Midbrain (tissue), 1 donor: Measurements from ENCODE around the gene GJC2.
"Not testable (repeated sequence)": the region's sequence is repeated elsewhere in the genome, so short reads cannot be mapped to it uniquely, and the experiment has no call there.

ENCODE experiments used
- DNase-seq: peaks from one replicate; lab custom pipeline; 2025; lab: John Stamatoyannopoulos, UW

Gene GJC2

DNA sequence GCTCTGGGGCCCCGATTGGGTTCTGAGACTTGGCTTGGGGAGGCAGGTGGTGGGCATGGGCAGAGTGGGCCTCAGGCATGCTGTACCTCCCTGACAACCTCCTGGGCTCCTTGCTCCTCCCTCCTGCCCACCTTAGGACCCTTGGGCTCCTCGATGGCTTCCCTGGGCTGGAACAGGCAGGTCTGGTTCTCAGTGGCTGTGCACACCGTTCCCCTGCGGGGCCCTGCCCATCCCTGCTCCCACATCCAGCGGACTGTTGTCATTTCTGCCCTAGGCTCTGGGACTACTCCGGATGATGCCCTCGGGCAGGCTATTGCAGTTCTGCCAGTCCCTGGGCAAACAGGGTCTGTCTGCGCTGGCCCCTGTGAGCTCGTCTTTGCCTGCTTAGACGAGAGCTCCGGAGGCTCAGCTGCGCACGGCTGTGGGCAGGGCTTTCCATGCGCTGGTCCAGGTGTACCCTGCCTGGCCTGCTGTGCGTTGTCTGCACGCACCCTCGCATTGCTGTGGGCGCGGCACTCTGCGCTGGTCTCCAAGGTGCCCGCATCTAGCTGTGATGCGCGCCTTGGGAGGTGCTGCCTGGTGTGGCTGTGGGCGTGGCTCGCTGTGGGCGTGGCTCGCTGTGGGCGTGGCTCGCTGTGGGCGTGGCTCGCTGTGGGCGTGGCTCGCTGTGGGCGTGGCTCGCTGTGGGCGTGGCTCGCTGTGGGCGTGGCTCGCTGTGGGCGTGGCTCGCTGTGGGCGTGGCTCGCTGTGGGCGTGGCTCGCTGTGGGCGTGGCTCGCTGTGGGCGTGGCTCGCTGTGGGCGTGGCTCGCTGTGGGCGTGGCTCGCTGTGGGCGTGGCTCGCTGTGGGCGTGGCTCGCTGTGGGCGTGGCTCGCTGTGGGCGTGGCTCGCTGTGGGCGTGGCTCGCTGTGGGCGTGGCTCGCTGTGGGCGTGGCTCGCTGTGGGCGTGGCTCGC is 24.1 kb downstream of the GJC2 start:
- DNase-seq = not testable (repeated sequence)

DNA sequence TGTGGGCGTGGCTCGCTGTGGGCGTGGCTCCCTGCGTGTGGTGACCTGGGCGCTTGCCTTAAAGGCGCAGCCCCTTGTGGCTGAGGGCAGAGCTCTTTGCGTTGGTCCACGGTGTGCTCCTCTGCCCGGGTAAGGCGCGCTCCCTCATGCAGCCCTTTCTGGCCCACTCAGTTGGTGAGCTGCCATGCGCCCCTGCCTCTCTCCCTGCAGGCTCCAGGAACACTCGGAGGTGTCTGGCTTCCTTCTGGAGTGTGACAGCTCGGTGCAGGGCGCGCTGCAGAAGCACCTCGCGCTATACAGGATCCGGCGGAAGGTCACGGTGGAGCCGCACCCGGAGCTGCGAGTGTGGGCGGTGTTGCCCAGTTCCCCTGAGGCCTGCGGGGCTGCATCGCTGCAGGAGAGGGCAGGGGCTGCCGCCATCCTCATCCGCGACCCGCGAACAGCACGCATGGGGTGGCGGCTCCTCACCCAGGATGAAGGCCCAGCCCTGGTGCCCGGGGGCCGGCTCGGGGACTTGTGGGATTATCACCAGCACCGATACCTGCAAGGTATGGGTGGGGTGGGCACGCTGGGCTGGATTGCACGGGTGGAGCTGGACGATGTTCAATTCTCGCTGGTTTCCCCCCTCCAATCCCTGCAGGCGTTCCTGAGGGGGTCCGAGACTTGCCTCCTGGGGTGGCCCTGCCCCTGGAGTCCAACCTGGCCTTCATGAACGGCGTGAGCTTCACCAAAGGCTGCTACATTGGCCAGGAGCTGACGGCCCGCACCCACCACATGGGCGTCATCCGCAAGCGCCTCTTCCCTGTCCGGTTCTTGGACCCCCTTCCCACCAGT is 25.0 kb downstream of the GJC2 start:
- no peak for DNase-seq

DNA sequence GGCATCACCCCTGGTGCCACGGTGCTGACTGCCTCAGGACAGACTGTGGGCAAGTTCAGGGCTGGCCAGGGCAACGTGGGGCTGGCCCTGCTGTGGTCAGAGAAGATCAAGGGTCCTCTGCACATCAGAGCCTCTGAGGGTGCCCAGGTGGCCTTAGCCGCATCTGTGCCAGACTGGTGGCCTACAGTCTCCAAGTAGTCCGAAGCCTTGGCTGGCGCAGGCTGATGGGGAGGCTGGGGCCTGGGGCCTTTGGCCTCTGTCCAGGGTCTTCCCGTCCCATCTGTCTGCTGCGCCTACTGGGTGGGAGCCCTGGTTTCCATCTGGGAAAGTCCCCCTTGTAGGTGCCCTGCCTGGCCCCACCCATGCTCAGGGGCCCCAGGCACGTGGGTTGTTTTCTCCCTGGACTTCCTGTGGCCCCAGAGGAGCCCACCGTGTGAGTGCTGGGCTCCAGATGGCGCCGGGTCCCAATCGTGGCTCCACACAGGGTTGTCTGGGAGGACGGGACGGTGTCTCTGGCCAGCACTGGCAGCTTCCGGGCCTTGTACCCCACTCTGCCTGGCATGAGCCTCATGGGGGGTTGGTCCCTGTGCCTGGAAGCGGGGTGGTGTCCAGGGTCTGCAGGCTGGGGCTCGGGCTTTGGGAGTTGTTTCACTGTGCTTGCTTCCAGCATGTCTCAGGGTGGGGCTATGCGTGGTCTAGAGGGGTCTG is 25.7 kb downstream of the GJC2 start:
- no peak for DNase-seq

DNA sequence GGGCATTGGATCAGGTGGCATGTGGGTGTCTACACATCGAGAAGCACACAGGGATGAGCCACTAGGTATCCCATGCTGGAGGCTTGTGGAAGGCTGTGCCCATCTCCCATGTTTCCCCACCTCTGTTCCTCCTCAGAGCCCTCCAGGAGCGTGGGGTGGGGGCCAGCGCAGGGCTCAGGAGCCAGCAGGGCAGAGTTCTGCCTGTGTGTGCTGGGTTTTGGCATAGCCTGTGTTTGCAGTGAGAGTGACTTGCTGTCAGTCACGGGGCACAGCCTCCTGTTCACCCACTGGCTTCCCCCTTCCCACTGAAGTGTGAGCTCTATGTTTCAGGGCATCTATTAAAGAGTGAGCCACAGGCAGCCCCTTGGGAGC is 26.3 kb downstream of the GJC2 start:
- DNase-seq = no peak

DNA sequence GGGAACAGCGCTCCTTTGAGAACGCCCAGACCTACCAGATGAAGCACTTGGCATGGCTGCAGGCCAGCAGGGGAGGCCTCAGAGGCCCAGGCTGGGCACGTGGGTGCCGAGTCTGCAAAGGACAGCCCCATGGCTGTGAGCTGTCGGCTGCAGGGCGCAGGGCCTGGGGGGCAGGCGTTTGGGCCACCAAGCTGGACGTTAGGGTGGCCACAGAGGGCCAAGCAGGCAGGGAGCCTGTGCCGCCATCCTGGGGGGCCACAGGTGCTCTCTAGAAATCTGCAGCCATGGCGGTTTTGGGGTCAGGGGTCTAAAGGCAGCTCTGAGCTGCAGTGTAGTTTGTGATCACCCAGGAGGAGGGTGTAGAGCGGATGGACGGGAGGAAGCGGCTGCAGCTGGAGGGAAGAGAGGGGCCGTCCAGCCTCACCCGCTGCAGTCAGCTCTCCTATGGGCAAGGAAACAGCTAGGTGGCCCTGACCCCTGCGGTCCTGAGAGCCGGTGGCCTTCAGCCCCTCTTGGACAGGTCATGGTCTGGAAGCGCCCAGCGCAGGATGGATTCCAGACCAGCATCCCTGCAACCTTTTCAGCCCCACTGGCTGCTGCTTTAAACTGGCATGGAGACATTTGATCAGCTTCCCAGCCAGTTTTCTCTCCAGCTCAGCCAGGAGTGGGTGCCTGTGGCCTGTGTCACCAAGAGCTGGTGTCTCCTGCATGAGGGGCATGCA is 26.9 kb downstream of the GJC2 start:
- DNase-seq = no peak

DNA sequence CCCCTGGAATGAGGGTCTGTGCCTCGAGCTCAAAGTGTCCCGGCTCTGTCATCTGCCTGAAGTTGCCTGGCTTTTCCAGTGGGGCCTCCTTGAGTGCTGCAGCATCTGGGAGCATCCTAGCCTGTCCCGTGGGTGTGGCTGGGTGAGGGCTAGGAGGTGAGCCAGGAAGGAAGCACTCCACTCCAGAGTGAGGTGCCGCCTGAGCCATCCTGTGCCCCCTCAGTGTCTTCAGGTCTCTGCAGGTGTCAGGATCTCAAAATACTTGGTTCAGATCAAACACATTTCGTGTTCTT is 27.4 kb downstream of the GJC2 start:
- no peak for DNase-seq

DNA sequence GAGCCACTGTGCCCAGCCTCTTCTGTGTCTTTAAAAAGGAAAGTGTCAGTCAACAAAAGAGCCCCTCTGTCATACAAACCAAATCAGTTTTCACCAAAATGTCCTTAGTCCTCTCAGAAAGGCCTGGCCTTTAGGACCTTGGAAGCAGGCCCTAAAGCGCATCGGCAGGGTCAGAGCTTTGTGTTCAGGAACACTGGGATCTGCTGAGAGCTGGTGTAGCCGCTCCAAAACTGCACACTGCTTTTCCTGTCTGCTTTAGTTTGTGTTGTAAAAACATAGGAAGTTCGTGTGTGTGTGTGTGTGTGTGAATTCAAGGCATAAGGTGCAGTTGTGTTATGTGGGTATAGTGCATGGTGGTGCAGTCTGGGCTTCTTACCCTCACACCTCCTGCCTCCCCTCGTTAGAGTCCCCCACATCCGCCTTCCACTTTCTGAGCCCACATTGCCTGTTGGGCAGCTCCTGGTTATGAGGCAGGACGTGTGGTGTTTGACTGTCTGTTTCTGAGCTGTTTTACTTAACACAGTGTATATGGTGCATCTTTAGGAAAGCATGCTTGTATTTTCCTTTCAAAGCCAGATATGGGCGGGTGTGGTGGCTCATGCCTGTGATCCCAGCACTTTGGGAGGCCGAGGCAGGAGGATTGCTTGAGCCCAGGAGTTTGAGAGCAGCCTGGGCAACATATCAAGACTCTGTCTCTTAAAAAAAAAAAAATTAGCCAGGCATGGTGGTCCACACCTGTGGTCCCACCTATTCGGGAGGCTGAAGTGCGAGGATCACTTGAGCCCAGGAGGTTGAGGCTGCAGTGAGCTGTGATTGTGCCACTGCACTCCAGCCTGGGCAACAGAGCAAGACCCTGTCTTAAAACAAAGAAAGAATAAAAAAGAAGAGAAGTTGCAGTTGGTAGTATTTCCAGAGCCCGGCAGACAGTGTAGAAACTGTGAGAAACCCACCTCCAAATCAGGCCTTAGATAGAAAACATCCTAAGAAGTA is 28.3 kb downstream of the GJC2 start:
- DNase-seq = no peak

DNA sequence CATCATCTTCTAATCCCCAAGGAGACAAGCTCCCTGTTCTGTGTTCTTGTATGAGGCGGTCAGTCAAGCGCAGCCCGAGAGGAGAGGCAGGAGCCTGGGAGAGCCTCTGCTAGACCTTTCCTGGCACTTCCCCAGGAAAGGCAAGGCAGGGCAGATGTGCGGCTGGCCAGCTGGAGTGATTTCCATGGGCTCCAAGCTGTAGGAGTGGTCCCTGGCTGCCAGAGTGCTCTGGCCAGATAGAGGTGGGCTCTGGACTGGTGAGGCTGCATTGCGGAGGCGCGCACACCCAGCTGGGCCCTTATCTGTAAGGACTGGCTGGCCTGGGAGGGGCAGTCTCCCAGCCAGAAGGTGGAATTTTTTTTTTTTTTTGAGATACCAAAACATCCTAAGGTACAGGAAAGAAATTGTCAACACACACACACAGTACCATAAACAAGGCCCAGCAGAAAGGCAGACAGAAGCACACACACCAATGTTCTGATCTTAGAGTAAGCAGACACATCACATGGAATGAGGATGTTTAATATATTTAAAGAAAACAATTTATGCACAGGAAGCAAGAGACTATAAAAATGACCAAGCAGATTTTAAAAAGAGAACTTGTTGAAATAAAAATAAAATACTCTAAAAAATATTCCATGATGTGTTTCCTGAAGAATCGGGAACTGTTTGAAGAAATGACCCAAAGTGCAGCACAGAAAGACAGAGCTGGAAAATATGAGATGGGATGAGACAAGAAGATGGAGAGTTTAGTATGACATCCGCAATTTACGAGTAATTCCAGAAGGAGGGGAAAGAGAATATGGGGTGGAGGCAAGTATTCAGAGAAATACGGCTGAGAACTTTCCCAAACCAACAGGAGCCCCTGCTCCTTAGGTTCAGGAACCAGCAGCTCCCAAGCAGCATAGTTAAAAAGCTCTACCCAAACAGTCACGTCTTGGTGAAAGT is 29.3 kb downstream of the GJC2 start:
- DNase-seq = no peak

DNA sequence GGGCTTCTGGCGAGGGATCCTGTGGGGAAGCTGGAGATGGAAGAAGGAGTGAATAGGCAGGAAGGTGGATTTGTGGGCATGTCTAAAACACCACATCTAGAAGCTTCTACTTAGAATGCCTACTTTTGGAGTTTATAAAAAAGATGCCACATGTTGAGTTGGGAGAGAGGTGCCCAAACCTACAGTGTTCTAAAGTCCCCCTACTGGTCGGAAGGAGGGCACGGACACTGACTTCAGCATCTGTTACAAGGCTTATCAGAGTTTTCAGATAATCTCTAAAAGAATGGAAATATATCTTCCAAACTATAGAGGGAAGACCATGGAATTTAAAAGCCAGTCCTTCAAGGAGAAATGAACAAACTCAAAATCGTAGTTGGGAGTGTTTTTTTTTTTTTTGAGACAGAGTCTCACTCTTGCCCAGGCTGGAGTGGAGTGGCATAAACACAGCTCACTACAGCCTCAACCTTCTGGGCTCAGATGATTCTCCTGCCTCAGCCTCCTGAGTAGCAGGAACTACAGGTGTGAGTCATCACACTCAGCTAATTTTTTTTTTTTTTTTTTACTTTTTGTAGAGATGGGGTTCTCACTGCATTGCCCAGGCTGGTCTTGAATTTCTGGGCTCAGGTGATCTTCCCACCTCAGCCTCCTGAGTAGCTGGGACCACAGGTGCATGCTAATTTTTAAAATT is 30.7 kb downstream of the GJC2 start:
- no peak for DNase-seq

DNA sequence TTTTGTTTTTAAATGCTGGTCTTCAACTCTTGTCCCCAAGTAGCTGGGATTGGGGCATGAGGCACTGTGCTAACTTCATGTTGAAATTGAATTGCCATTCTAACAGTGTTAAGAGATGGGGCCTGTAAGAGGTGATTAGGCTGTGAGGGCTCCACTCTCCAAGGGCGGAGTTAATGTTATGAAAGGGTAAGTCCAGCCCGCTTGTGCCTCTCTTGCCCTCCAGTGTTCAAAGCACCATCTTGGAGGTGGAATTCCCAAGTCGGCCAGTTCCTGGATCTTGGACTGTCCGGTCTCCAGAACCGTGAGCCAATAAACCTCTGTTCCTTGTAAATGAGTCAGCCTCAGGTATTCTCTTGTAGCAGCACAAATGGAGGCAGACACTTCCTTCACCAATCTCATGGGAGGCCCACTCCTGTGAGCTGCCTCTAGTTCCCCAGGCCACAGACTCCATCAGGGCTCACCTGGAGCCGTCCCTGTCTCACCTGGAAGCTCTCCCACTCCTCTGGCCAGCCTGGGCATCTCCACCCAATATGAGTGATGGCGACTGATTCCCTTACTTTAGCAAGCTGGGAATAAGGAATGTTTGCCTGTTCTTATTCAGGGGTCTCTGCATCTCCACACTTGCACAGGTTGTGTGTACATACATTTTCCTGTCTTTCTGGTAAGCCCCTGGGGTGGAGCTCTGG is 31.4 kb downstream of the GJC2 start:
- DNase-seq = no peak

DNA sequence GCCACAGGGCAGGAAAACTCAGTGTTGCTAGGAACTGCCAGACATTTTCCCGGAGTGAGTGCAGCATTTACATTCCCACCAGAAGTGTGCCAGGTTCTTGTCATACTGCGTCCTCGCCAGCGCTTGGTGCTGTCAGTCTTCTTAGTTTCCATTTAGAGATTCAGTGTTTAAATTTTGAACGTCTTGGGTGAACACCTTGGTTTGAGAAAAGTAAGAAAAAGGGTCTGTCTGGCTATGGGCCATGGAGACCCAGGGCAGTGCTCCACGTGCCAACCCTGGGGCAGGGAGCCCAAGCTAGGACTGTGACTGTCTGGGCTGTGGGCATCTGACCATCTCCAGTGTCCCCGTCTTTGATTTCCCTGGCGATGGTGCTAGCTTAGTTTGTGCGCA is 31.9 kb downstream of the GJC2 start:
- DNase-seq = no peak

DNA sequence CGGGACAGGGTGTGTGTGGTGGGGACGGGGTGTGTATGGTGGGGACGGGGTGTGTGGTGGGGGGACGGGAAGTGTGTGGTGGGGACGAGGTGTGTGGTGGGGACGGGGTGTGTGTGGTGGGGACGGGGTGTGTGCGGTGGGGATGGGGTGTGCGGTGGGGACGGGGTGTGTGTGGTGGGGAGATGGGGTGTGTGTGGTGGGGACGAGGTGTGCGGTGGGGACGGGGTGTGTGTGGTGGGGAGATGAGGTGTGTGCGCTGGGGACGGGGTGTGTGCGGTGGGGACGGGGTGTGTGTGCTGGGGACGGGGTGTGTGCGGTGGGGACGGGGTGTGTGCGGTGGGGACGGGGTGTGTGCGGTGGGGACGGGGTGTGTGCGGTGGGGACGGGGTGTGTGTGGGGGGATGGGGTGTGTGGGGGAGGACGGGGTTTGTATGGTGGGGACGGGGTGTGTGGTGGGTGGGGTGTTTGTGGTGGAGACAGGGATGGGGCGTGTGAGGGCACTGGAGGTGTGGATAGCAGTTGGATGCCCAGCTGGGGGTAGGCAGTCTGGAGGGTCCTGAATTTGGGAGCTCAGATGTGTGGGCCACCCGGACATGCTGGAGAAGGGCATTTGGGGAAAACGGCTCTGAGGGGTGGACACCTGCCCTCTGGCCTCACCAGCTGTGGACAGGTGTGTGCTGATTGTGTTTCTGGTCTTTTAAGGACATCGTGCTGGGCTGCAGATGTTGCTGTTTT is 32.7 kb downstream of the GJC2 start:
- DNase-seq = no peak

DNA sequence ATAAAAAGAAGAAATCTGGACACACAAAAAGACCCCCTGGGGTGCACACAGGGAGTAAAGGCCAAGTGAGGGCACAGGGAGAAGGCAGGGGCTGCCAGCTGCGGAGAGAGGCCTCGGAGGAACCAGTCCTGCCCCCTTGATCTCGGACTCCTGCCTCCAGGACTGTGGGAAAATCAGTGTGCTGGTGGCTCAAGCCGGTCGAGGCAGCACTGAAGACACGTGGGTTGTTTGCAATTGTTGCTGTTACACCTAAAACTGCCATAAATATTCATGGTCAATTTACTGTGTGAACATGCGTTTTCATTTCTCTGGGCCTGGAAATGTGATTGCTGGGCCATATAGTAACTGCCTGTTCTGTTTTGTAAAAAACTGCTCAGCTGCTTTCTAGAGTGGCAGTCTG is 34.4 kb downstream of the GJC2 start:
- no peak for DNase-seq

DNA sequence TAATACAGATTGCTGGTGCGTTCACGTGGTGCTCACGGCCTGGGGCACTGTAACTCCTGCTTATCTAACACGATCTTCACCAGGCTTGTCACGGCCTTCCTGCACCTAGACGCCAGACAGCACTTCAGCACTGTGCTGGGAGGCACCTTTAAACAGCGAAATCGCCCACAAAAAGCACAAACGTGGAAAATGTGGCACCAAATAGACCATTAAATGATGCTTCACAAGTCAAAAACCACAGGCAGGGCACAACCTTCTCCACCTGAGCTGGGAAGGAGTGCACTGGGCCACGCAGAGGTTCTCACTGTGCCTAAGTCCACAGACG is 35.9 kb downstream of the GJC2 start:
- DNase-seq = no peak

DNA sequence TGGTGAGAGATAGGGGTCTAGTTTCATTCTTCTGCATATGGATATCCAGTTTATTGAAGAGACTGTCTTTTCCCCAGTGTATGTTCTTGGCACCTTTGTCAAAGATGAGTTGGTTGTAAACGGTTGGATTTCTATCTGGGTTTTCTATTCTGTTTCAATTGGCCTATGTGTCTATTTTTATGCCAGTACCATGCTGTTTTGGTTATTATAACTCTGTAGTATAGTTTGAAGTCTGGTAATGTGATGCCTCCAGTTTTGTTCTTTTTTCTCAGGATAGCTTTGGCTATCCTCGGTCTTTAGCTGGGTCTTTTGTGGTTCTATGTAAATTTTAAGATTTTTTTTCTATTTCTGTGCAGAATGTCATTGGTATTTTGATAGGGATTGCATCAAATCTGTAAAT is 38.5 kb downstream of the GJC2 start:
- not testable (repeated sequence) for DNase-seq

DNA sequence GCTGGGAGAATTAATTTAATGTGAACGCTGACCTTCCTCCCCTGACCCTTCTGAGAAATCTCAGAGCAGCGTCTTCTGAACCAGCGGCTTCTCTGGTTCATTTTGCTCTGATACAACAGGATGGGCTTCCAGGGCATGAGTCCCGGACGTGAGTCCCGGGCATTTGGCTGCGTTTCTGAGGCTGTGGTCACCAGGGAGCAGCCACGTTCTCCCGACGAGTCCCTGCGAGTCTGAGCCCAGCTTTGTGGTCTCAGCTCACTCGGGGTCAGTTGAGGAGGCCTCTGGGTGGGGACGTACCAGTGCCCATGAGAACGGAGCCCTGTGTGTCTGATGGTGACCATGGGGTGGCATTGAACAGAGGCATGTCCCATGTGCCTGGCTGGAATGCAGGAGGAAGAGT is 40.5 kb downstream of the GJC2 start:
- DNase-seq = no peak

DNA sequence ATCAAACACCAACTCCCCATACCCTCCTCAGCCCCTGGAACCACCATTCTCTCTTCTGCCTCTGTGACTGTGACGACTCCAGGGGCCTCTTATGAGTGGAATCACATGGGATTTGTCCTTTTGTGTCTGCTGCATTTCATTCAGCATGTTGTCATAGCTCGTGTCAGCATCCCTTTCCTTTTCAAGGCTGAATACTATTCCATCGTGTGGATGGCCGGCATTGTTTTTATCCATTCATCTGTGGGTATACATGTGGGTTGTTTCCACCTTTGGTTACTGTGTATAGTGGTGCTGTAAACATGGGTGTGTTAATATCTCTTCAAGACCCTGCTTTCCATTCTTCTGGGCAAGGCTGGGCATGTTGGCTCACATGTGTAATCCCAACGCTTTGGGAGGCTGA is 41.0 kb downstream of the GJC2 start:
- DNase-seq = no peak

DNA sequence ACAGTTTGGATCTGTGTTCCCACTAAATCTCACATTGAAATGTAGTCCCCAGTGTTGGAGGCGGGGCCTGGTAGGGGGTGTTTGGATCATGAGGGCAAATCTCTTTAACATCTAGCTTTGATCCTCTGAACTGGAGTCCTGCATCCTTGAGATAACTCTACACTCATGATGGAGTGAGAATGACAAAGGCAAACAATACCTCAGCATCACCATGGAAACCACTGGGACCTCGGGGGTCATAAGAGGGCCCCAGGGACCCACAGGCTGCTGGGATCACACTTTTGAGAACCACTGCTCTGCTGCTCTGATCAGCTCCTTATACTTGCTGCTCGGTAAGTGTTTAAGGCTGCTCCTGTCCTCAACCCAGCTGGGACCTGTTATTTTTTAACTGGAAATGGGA is 44.7 kb downstream of the GJC2 start:
- DNase-seq = no peak
